NK-92 (cell line): ENCODE data around the gene PELI2.

Experiments used
- DNase-seq: peaks from one replicate; lab custom pipeline; 2025; ENCODE audit not compliant: unreplicated experiment; lab: John Stamatoyannopoulos, UW

PELI2 gene

GRCh38 chr14:56119201-56119981 lies 1.2 kb downstream of the PELI2 start:
- DNase-seq = no peak

GRCh38 chr14:56120091-56120691 lies 2.0 kb downstream of the PELI2 start:
- no peak for DNase-seq

- DNase-seq = no peak
Measured at GRCh38 chr14:56121816-56122215, 3.6 kb downstream of the PELI2 start.

GRCh38 chr14:56122301-56122700 lies 4.1 kb downstream of the PELI2 start:
- no peak for DNase-seq

GRCh38 chr14:56124327-56124726 lies 6.1 kb downstream of the PELI2 start:
- no peak for DNase-seq

- no peak for DNase-seq
Measured at GRCh38 chr14:56125772-56126636, 7.8 kb downstream of the PELI2 start.

GRCh38 chr14:56126637-56126913 lies 8.4 kb downstream of the PELI2 start:
- DNase-seq = no peak

- no peak for DNase-seq
Measured at GRCh38 chr14:56127156-56127555, 8.9 kb downstream of the PELI2 start.

- no peak for DNase-seq
Measured at GRCh38 chr14:56129092-56129491, 10.9 kb downstream of the PELI2 start.

GRCh38 chr14:56129933-56130332 lies 11.7 kb downstream of the PELI2 start:
- DNase-seq = no peak

GRCh38 chr14:56131004-56131864 lies 13.0 kb downstream of the PELI2 start:
- no peak for DNase-seq

GRCh38 chr14:56131865-56132833 lies 13.9 kb downstream of the PELI2 start:
- no peak for DNase-seq

- no peak for DNase-seq
Measured at GRCh38 chr14:56133547-56133946, 15.3 kb downstream of the PELI2 start.

- no peak for DNase-seq
Measured at GRCh38 chr14:56135001-56135400, 16.8 kb downstream of the PELI2 start.

GRCh38 chr14:56135668-56136067 lies 17.5 kb downstream of the PELI2 start:
- DNase-seq = no peak

- DNase-seq = no peak
Measured at GRCh38 chr14:56136571-56137452, 18.6 kb downstream of the PELI2 start.

GRCh38 chr14:56137453-56137807 lies 19.2 kb downstream of the PELI2 start:
- DNase-seq = no peak

GRCh38 chr14:56137849-56138248 lies 19.6 kb downstream of the PELI2 start:
- no peak for DNase-seq

- no peak for DNase-seq
Measured at GRCh38 chr14:56138928-56139327, 20.7 kb downstream of the PELI2 start.
